ENCODE results near the gene SLC6A18.
"Not testable (repeated sequence)": the region's sequence is repeated elsewhere in the genome, so short reads cannot be mapped to it uniquely, and the experiment has no call there.

The SLC6A18 gene

DNA sequence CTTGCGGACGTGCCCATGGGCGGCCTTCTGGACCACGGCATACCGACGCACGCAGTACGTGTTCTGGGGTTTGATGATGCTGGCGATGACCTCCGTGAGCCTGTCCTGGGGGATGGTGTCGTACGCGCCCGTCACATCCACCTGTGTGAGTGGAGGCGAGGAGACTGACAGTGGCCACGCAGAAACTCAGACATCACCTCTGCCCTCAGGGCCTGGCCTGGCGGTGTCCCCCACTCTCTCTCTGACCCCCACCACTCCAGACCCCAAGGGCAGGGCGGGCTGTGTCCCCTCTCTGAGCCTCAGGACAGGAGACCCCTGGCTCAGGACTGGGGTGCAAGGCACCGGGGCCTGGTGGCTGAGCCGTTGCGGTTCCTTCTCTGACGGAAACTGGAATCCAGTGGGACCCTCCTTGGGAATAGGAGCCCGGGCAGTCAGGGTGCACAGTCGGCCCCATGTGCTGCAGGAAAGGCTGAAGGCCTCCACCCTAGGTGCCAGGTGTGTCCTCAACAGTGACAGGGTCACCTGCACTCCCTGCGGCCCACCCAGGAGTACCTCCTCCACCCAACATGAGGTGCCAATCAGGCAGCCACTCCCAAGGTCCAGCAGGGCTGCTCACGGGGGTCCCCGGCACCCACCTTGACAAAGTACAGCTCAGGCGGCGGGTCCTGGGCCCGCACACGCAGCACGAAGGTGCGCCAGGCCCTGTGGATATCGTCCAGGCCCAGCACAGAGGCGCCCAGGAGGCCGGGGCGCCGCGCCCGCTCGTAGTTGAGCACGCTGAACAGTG, 53.7 kb downstream of the SLC6A18 start:
- DNase-seq = no peak

DNA sequence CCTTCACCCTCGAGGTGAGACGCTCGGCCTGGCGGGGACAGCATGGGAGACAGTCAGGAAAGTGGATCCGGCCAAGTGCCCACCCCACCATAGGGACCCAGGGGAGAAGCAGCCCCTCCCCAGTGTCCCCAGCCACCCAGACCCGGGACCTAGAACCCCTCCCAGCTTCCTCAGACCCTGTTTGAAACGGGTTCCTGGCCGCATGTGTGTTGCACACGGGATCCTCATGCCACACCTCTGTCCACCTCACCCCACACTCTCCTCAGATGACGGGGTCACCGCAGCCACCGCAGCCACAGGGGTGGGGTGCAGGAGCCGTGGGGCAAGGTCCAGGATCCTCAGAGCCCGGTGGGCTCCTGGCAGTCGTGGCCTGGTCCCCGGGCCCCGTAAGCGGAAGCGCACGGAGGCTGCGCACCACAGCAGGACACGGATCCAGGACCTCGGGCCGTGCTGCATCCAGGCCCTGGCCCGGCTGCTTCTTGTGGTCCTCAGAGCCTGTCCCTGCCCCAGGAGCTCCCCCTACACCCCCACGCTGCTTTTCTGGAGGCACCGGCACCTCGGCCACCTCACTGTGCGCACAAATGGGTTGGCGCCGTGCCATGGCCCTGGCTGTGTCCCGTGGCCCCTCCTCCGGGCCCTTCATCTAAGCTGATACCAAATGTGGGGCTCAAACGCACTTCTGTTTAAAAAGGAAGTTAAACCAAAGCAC, 54.4 kb downstream of the SLC6A18 start:
- no peak for DNase-seq

DNA sequence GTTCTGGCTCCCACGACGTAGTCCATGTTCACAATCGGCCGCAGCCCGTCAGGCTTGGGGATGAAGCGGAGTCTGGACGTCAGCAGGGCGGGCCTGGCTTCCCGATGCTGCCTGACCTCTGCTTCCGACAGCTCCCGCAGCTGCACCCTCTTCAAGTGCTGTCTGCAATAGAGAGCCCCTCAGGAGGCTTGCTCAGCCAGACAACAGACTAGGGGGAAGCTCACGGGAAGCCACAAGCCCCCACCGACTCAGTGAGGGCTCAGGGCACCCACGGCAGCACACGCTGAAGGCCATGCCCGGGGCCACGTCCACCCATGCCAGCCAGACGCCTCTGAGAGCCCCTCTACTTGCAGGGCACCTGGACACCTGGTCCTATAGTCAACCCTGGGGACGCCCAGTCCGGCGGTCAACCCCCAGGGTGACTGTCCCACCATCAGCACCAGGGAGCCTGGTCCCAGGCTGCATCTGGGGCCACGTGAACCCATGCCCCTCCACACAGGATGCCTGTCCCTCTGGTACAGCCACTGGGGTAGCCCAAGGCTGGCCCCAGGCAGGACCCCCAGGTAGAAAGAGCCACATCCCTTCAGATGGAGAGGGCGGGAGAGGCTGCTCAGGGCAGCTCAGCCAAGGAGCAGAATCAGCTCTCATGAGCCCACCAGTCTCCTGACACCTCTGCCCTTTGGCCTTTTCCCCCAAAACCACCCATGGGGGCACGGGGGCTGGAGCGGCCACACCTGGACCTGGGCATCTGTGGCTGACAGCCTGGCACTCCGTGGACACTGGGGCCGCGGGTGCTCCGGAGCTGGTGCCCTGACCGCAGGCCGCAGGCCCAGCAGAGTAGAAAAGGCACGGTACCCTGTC, 55.2 kb downstream of the SLC6A18 start:
- DNase-seq = no peak

DNA sequence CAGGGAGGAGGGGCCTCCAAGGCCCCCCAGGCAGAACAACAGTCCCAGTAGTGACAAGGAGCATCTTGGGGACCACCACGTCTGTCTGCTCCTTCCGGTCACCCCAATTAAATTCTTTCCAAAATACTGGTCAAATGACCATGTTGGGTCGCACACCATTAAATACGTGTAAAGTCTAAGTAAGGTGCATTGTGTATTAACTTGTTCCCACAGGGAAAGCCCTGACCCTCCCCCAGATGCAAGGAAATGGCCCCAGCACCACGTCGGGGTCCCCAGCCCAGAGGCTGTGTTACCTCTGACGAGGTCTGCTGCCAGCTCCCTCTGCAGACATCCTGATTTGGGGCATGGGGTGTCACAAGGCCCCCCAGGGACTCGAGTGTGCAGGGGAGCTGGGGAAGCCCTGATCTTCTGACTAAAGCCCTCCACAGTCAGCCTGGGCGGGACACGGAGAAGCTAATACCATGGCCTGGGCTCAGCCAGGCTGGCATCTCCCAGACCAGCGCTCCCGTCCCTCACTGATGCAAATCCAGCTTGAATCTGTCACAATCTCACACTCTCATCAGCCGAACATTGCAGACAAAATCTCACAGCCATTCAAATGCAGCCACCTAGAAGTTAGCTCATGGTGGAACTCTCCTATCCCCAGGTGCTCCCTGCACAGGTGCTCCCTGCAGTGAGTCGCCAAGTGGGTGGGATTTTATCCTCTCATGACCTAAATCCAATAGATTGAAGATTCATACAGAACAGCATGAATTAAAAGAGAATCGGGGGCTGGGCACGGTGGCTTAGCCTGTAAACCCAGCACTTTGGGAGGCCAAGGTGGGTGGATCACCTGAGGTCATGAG, 56.1 kb downstream of the SLC6A18 start:
- no peak for DNase-seq

DNA sequence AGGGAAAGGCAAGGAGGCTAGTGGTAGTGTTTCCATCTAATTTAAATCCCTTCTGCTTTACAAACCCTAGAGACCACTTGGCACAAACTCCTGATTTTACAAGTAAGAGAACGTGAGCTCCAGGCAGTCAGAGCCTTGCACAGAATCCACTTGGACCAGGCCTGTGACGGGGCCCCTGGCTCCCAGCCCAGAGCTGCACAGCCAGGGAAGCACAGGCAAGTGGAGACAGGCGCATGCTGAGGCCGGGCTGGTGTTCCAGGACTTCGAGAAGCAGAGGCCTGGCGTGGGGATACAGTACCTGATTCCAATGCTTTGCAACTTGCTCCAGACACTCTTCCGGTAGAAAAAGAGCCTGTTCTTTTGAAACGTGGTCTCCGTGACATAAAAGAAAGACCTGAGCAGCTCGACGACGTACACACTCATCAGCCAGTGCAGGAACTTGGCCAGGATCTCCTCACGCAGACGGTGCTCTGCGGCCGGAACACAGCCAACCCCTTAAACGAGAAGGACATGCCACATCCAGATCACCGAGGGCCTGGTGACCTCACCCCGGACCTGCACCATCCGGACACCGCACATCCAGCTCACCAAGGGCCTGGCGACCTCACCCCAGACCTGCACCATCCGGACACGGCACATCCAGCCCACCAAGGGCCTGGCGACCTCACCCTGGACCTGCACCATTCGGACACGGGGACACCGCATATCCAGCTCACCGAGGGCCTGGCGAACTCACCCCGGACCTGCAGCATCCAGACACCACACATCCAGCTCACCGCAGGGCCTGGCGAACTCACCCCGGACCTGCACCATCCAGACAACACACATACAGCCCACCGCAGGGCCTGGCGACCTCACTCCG, 57.2 kb downstream of the SLC6A18 start:
- DNase-seq = no peak

DNA sequence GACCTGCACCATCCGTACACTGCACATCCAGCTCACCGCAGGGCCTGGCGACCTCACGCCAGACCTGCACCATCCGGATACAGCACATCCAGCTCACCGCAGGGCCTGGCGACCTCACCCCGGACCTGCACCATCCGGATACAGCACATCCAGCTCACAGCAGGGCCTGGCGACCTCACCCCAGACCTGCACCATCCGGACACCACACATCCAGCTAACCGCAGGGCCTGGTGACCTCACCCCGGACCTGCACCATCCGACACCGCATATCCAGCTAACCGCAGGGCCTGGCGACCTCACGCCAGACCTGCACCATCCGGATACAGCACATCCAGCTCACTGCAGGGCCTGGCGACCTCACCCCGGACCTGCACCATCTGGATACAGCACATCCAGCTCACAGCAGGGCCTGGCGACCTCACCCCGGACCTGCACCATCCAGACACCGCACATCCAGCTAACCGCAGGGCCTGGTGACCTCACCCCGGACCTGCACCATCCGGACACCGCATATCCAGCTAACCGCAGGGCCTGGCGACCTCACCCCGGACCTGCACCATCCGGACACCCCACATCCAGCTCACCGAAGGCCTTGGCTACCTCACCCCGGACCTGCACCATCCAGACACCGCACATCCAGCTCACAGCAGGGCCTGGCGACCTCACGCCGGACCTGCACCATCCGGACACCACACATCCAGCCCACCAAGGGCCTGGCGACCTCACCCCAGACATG, 58.0 kb downstream of the SLC6A18 start:
- not testable (repeated sequence) for DNase-seq

DNA sequence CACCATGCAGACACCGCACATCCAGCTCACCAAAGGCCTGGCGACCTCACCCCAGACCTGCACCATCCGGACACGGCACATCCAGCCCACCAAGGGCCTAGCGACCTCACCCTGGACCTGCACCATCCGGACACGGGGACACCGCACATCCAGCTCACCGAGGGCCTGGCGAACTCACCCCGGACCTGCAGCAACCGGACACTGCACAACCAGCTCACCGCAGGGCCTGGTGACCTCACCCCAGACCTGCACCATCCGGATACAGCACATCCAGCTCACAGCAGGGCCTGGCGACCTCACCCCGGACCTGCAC, 58.5 kb downstream of the SLC6A18 start:
- not testable (repeated sequence) for DNase-seq

DNA sequence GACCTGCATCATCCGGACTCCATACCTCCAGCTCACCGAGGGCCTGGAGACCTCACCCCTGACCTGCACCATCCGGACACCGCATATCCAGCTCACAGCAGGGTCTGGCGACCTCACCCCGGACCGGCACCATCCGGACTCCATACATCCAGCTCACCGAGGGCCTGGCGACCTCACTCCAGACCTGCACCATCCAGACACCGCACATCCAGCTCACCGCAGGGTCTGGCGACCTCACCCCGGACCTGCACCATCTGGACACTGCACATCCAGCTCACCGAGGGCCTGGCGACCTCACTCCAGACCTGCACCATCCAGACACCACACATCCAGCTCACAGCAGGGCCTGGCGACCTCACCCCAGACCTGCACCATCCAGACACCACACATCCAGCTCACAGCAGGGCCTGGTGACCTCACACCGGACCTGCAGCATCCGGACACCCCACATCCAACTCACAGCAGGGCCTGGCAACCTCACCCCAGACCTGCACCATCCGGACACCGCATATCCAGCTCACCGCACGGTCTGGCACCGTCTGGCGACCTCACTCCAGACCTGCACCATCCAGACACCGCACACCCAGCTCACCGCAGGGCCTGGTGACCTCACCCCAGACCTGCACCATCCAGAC, 59.3 kb downstream of the SLC6A18 start:
- DNase-seq = not testable (repeated sequence)

DNA sequence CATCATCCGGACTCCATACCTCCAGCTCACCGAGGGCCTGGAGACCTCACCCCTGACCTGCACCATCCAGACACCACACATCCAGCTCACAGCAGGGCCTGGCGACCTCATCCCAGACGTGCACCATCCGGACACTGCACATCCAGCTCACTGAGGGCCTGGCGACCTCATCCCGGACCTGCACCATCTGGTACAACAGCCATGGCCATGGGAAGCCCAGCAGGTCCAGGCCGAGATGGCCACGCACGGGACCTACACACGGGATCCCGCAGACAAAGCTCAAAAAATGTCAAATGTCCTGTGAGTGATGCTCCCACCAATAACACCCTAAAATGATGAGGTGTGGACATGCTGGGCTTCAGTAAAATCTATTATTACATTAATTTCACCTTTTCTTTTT, 60.0 kb downstream of the SLC6A18 start:
- DNase-seq = no peak

DNA sequence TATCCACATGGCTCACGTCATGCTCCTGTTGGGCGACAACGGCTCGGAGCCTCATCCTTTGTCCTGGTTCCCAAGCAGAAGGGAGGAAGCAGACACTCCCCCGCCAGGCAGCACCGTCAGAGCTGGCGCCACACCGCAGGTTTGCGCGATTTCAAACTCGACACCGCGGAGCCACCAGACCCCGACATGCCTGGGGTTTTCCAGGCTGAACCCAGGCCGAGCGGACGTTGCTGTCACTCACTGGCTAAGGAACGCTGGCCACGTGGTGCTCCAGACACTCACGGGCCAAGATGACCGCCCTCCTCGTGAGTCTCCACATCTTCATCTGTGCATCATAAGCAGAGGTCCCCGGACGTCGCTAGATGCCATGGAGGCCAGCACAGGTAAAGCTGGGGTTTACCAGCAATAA, 60.7 kb downstream of the SLC6A18 start:
- no peak for DNase-seq

DNA sequence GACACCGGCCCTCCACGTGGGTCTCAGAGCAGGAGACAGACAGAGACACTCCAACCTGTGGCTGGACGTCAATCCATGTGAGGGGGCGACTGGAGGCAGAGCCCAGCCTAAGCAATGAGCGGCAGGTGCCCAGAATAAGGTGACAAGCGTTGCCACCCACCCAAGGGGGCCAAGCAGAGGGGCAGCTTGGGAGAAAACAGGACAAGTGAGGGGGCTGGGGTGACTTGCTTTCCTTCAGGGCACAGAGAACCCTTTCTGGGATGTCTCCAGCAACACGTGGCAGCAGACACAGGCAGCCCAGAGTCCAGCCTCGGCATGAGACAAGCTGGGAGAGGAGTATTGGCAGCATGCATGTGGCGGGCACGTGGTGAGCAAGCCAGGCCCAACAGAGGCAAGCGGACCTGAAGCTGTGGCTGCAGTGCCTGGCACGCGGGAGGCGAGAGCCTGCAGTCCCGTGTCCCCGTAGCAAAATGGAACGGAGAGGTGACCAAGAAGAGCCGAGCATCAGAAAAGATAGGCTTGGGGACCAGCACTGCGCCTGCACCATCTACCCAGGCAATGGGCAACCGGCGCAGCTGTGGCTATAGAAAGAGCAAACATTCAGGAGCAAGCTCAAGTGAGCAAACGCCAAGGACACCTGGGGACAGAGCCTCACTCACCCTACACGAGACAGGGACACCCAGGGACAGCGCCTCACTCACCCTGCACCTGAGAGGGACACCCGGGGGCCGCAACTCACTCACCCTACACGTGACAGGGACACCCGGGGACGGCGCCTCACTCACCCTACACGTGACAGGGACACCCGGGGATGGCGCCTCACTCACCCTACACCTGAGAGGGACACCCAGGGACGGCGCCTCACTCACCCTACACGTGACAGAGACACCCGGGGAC, 63.5 kb downstream of the SLC6A18 start:
- DNase-seq = no peak

DNA sequence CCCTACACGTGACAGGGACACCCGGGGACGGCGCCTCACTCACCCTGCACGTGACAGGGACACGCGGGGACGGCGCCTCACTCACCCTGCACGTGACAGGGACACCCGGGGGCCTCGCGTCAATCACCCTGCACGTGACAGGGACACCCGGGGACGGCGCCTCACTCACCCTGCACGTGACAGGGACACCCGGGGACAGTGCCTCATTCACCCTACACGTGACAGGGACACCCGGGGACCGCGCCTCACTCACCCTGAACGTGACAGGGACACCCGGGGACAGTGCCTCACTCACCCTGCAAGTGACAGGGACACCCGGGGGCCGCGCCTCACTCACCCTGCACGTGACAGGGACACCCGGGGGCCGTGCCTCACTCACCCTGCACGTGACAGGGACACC, 64.4 kb downstream of the SLC6A18 start:
- not testable (repeated sequence) for DNase-seq

DNA sequence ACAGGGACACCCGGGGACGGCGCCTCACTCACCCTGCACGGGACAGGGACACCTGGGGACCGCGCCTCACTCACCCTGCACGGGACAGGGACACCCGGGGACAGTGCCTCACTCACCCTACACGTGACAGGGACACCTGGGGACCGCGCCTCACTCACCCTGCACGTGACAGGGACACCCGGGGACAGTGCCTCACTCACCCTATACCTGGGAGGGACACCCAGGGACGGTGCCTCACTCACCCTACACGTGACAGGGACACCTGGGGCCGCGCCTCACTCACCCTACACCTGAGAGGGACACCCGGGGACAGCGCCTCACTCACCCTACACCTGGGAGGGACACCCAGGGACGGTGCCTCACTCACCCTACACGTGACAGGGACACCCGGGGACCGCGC, 65.8 kb downstream of the SLC6A18 start:
- DNase-seq = not testable (repeated sequence)

DNA sequence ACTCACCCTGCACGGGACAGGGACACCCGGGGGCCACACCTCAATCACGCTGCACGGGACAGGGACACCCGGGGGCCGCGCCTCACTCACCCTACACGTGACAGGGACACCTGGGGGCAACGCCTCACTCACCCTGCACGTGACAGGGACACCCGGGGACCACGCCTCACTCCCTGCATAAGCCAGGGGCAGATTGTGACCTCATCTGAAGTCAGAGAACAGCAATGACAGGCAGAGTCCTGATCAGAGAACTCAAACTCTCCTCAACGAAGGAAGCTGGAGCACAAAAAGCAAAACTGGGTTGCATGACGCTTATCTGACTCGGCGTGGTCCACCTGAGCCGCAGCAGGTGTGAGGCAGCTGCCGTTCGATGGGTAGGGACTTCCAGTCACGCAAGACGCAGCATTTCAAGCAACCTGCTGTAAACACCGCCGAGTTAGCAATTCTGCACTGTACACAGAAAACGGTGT, 66.5 kb downstream of the SLC6A18 start:
- DNase-seq = no peak

DNA sequence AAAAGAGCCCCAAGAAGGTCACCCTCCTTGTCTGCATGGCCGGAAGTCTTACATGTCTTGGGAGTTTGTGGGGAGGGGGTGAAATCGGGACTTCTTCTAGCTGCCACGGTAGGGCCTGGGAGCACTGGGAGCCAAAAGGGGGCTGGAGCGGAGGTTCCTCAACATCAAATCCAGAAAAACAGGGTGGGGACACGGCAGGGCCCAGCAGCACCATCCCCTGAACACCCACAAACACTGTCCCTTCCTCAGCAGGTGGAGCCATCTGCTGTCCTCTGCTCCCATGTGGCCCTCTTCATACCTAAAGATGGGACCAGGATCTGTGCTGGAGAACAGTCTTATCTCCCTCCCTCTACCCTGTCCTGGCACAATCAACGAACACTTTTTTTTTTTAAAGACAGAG, 67.0 kb downstream of the SLC6A18 start:
- no peak for DNase-seq

DNA sequence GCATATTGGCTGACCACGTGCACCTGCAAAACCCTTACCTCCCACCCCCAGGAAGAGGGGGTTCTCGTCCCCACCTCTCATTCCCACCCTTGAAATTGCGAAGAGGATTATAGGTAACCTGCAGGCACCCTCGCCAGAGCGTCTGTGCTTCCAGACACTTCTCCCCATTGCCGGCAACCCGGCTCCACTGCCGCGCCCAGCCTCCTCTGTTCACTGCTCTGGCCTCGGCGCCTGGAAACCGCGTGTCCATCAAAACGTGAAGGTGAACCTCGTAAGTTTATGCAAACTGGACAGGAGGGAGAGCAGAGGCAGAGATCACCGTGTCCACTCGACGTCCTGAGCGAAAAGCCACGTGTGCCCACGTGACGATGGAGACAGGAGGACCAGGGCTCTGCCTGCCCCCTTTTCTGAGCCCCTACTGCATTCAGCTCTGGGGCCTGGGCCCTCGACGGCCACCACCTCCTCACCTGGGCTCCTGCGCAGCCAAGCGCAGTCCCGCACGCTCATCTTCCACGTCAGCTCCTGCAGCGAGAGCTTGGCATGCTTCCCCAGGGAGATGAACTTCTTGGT, 67.8 kb downstream of the SLC6A18 start:
- DNase-seq = no peak

DNA sequence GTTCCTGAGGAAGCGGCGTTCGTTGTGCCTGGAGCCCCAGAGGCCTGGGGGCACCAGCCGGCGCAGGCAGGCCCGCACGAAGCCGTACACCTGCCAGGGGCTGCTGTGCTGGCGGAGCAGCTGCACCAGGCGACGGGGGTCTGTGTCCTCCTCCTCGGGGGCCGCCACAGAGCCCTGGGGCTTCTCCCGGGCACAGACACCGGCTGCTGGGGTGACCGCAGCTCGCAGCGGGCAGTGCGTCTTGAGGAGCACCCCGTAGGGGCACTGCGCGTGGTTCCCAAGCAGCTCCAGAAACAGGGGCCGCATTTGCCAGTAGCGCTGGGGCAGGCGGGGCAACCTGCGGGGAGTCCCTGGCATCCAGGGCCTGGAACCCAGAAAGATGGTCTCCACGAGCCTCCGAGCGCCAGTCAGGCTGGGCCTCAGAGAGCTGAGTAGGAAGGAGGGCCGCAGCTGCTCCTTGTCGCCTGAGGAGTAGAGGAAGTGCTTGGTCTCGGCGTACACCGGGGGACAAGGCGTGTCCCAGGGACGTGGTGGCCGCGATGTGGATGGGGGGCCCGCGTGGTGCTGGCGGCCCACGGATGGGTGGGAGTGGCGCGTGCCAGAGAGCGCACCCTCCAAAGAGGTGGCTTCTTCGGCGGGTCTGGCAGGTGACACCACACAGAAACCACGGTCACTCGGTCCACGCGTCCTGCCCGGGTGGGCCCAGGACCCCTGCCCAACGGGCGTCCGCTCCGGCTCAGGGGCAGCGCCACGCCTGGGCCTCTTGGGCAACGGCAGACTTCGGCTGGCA, 68.4 kb downstream of the SLC6A18 start:
- no peak for DNase-seq
